Measurements from ENCODE around the gene SLC38A7. TPM values are rescaled to one million over a fixed set of nuclear protein-coding genes. Genes with fewer than 3 reads are reported as not detected.
"Not testable (repeated sequence)": the region's sequence is repeated elsewhere in the genome, so short reads cannot be mapped to it uniquely, and the experiment has no call there.

The SLC38A7 gene
- polyA plus RNA-seq, 4 donors = 2.7 to 22.5 (median 5.7) TPM

DNA sequence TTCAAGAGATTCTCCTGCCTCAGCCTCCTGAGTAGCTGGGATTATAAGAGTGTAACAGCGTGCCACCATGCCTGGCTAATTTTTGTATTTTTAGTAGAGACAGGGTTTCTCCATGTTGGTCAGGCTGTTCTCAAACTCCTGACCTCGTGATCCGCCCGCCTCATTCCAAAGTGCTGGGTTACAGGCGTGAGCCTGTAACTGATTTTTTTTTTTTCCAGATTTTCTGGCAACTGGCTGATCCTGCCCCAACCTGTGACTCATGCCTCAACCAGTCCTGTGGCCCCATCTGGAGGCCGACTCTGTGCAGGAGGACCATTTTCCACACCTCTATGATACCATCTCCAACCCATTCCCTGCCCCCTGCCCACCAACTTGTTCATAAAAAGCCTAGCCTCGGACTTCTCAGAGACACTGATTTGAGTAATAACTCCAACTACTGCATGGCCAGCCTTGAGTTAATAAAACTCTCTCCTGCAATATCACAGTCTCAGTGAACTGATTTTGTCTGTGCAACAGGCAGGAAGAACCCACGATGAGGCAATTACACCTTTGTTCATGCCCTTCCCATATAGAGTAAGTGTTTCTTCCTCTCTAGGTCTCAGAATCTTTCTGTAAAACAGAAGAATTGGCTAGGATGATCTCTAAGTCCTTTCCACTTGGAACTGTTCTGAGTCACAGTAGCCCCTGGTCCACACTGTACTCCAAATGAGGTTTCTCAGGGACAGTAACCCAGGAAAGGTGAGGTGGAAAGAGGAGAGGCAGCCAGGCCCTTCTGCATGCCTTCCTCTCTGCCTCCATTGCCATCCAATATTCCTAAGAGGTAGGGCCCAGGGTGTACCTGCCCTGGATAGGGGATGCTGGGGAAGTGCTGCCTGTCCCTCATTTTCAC, 46.2 kb downstream of the SLC38A7 start:
- peak overlapping the region in 1 of 3 donors; percentile 12 for H3K27ac ChIP-seq (ENCODE audit: low read depth in 1 of 3, low read length in 2 of 3)
- no peaks in the 10 kb centered on the region for H3K9me3 ChIP-seq (ENCODE audit: control insufficient read depth in 2 of 2, insufficient read depth in 1 of 2, low read depth in 1 of 2, low read length in 1 of 2)
- H3K4me3 ChIP-seq (ENCODE audit: low read depth in 1 of 3, low read length in 3 of 3) = no peak overlapping the region
- 37 to 54% (median 40%) methylated on average over 8 of the region's 8 CpGs for WGBS, 3 donors
- no peaks in the 10 kb centered on the region for H3K27me3 ChIP-seq (ENCODE audit: control insufficient read depth in 3 of 3, insufficient read depth in 3 of 3, low read length in 3 of 3)
- H3K4me1 ChIP-seq (ENCODE audit: control insufficient read depth in 3 of 3, insufficient read depth in 2 of 3, low read depth in 1 of 3, low read length in 2 of 3) = peaks cover 0 to 35% (median 0%) of the 10 kb centered on the region in 3 donors
- no peaks in the 10 kb centered on the region for H3K36me3 ChIP-seq (ENCODE audit: control insufficient read depth in 3 of 3, insufficient read depth in 2 of 3, low read depth in 1 of 3, low read length in 3 of 3)
- peak; percentile 29 to 57 for DNase-seq
- FAIRE-seq = no peak

DNA sequence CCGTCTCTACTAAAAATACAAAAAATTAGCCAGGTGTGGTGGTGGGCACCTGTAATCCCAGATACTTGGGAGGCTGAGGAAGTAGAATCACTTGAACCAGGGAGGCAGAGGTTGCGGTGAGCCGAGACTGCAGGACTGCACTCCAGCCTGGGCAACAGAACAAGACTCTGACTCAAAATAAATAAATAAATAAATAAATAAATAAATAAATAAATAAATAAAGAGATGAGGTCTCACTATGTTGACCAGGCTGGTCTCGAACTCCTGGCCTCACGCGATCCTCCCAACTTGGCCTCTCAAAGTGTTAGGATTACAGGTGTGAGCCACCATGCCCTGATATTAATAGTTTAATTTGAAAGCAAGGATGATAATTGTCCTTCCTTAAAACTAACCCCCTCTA, 47.5 kb downstream of the SLC38A7 start:
- not testable (repeated sequence) for FAIRE-seq; H3K27ac ChIP-seq (ENCODE audit: low read depth in 1 of 3, low read length in 2 of 3); DNase-seq; H3K9me3 ChIP-seq (ENCODE audit: control insufficient read depth in 2 of 2, insufficient read depth in 1 of 2, low read depth in 1 of 2, low read length in 1 of 2); H3K4me3 ChIP-seq (ENCODE audit: low read depth in 1 of 3, low read length in 3 of 3); H3K36me3 ChIP-seq (ENCODE audit: control insufficient read depth in 3 of 3, insufficient read depth in 2 of 3, low read depth in 1 of 3, low read length in 3 of 3); H3K27me3 ChIP-seq (ENCODE audit: control insufficient read depth in 3 of 3, insufficient read depth in 3 of 3, low read length in 3 of 3)
- 95 to 98% (median 98%) methylated on average over 6 of the region's 6 CpGs for WGBS, 3 donors
- H3K4me1 ChIP-seq (ENCODE audit: control insufficient read depth in 3 of 3, insufficient read depth in 2 of 3, low read depth in 1 of 3, low read length in 2 of 3) = peaks cover 0 to 35% (median 0%) of the 10 kb centered on the region in 3 donors

DNA sequence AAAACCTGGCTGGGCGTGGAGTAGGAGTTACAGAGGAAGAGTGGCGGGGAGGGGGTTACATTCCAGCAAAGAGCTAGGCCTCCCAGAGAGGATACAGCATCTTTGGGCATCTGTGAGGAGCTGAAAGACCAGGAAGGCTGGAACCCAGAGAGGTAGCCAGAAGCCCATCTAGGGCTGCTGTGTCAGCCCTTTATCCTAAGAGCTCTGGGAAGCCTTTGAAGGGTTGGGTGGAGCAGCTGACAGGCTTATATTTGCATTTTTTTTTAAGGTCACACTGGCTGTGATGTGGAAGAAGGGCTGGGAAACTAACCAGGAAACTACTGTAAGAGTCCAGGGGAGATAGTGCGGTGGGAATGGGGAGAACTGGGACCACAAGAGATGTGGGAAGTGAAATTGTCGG, 48.1 kb downstream of the SLC38A7 start:
- H3K4me3 ChIP-seq (ENCODE audit: low read depth in 1 of 3, low read length in 3 of 3) = no peak overlapping the region
- FAIRE-seq (no peak), DNase-seq (peak in 1 of 2 donors; percentile 38)
- peaks cover 0 to 35% (median 0%) of the 10 kb centered on the region in 3 donors for H3K4me1 ChIP-seq (ENCODE audit: control insufficient read depth in 3 of 3, insufficient read depth in 2 of 3, low read depth in 1 of 3, low read length in 2 of 3)
- H3K9me3 ChIP-seq (ENCODE audit: control insufficient read depth in 2 of 2, insufficient read depth in 1 of 2, low read depth in 1 of 2, low read length in 1 of 2) = no peaks in the 10 kb centered on the region
- no peaks in the 10 kb centered on the region for H3K27me3 ChIP-seq (ENCODE audit: control insufficient read depth in 3 of 3, insufficient read depth in 3 of 3, low read length in 3 of 3)
- WGBS, 3 donors = 83 to 87% (median 85%) methylated on average over 4 of the region's 4 CpGs
- no peaks in the 10 kb centered on the region for H3K36me3 ChIP-seq (ENCODE audit: control insufficient read depth in 3 of 3, insufficient read depth in 2 of 3, low read depth in 1 of 3, low read length in 3 of 3)
- peak overlapping the region in 1 of 3 donors; percentile 12 for H3K27ac ChIP-seq (ENCODE audit: low read depth in 1 of 3, low read length in 2 of 3)

DNA sequence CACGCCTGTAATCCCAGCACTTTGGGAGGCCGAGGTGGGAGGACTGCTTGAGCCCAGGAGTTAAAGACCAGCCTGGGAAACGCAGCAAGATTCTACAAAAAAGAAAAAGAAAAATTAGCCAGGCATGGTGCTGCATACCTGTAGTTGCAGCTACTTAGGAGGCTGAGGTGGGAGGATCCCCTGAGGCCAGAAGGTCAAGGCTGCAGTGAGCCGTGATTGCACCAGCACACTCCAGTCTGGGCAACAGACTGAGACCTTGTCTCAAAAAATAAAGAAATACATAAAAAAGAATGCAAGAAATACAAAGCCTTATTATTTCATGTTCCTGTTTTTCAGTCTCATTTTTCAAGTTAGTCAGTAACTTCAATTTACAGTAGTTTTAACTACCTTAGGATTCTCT, 49.1 kb downstream of the SLC38A7 start:
- Histone ChIP-seq H3K9me3 (ENCODE audit: control insufficient read depth in 2 of 2, insufficient read depth in 1 of 2, low read depth in 1 of 2, low read length in 1 of 2) (no peaks in the 10 kb centered on the region), H3K4me1 (ENCODE audit: control insufficient read depth in 3 of 3, insufficient read depth in 2 of 3, low read depth in 1 of 3, low read length in 2 of 3) (peaks cover 0 to 35% (median 0%) of the 10 kb centered on the region in 3 donors), H3K36me3 (ENCODE audit: control insufficient read depth in 3 of 3, insufficient read depth in 2 of 3, low read depth in 1 of 3, low read length in 3 of 3) (no peaks in the 10 kb centered on the region), H3K4me3 (ENCODE audit: low read depth in 1 of 3, low read length in 3 of 3) (no peak overlapping the region), H3K27ac (ENCODE audit: low read depth in 1 of 3, low read length in 2 of 3) (no peak overlapping the region), H3K27me3 (ENCODE audit: control insufficient read depth in 3 of 3, insufficient read depth in 3 of 3, low read length in 3 of 3) (no peaks in the 10 kb centered on the region)
- FAIRE-seq (no peak), DNase-seq (no peak)
- WGBS, 3 donors = 72 to 85% (median 74%) methylated on average over 4 of the region's 4 CpGs

DNA sequence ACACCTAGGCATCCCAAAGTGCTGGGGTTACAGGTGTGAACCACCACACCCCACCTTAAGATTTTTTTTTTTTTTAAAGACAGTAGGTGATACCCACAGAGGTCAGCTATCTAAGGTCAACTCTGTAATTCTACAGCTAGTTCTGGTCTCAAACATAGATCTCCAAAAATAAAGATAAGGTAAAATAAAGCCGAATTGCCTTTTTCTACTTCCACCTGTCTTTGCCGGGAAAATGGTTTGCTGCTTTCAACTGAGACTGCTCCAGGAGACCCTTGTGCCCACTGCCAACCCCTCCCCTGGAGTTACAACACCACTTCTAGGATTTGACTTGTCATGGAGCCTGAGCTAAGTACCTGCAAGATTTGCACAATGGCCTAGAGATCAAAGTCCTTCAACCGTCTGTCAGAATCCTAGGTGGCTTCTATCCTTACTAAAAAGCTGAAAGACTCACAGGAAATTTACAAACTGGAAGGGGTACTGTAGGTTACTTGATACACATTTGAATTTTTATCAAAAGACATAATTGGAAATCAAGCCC, 50.2 kb downstream of the SLC38A7 start:
- Histone ChIP-seq H3K36me3 (ENCODE audit: control insufficient read depth in 3 of 3, insufficient read depth in 2 of 3, low read depth in 1 of 3, low read length in 3 of 3) (no peaks in the 10 kb centered on the region), H3K4me3 (ENCODE audit: low read depth in 1 of 3, low read length in 3 of 3) (no peak overlapping the region), H3K4me1 (ENCODE audit: control insufficient read depth in 3 of 3, insufficient read depth in 2 of 3, low read depth in 1 of 3, low read length in 2 of 3) (peaks cover 0 to 35% (median 0%) of the 10 kb centered on the region in 3 donors), H3K9me3 (ENCODE audit: control insufficient read depth in 2 of 2, insufficient read depth in 1 of 2, low read depth in 1 of 2, low read length in 1 of 2) (no peaks in the 10 kb centered on the region), H3K27me3 (ENCODE audit: control insufficient read depth in 3 of 3, insufficient read depth in 3 of 3, low read length in 3 of 3) (no peaks in the 10 kb centered on the region), H3K27ac (ENCODE audit: low read depth in 1 of 3, low read length in 2 of 3) (peak overlapping the region in 1 of 3 donors; percentile 71)
- DNase-seq (peak; percentile 78 to 84), FAIRE-seq (no peak)
- WGBS, 3 donors = 17 to 68% (median 42%) methylated on average over 3 of the region's 3 CpGs

DNA sequence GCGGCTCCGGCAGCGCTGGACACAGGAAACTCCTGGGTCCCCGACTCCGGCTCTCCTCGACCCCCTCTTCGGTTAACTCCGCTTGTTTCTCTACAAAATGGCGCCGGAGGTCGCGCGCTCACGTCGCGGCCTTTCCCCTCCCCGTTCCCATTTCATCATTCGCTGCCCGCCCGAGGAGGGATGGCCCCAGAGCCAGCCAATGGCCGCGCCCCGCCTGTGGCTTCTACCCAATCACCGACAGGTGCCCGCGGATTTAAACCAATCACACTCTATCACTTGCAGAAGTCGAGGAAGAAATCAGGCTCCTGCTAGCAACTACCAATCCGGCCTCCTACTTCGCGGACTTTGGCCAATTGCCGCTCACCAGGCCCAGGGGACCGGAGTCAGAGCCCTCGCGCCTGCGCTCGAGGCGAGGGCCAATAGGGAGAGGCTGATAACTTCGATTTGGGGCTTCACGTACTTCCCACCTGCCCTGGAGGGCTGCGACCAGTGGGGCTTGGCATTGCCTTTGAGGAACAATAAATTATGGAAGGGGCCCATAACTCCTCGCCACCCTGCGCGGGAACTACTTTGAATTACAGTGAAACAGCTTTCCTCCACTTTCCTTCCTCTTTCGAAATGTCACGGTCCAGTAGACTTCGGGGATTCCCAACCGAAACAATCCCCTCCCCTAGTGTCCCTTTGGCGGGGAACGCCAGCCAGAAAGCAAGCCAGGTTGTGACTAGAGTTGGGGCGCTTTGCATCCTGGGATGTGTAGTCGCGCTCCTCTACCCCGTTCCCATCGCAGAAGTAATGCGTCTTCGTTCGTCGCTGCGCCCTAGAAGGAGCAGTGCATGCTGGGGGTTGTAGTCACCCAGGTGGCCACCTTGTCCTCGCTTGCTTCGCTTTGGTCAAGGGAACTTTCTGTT, 54.6 kb downstream of the SLC38A7 start, which contains the start of gene CNOT1:
Gene CNOT1 (minus strand): TSS at position 94 of the 908 bp plus-strand sequence. CDS start 30,489 bp downstream, outside the sequence.
- 0% methylated on average over 60 to 61 of the region's 61 CpGs for WGBS, 3 donors
- no peak for FAIRE-seq
- H3K4me3 ChIP-seq (ENCODE audit: low read depth in 1 of 3, low read length in 3 of 3) = peak within 1 kb of the TSS; percentile 91 to 100 (median 98)

DNA sequence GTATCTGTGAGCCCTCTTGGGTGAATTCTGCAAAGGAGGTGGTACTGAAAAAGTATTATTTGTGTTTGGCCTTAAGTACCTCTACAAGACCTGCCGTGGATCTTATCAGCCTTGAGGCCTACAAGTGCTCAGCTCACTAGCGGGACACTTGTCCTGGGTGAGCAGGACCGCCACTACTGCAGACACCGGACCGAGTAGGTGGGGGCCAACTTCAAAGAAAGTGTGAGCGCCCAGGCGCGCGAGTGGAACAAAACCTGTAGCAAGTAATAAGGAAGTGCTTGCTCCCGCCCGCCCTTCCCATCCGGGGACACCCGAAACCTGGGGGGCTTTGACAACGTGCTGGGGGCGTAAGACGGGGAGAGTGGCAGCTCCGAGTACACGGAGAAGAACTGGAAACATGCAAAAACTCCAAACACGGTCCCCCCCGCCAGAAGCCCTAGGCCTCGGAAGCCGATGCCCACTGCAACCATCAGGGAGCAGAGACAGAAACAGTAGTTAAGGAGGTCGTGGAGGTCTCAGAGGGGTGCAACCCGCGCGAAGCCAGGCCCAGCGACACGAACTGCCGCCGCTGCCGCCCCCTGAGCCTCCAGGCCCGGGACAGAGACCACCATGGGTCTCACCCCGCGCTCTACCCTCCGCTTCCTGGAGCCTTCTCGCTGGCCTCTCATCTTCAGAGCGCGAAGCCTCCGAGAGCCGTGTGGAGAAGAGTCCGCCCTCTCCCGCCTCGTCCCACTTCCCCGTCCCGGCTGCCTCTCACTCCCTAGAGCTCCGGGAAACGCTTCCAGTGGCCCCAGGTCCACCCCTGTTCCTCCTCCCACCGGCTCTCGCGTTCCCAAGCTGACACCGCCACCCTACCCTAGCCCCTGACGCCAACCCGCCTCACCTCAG, 55.5 kb downstream of the SLC38A7 start:
- FAIRE-seq (no peak), DNase-seq (peak; percentile 77)
- peaks cover under 1 to 14% (median 3%) of the 10 kb centered on the region in 3 donors for H3K36me3 ChIP-seq (ENCODE audit: control insufficient read depth in 3 of 3, insufficient read depth in 2 of 3, low read depth in 1 of 3, low read length in 3 of 3)
- peak overlapping the region; percentile 91 to 100 (median 98) for H3K4me3 ChIP-seq (ENCODE audit: low read depth in 1 of 3, low read length in 3 of 3)
- peaks cover 0 to 5% (median 0%) of the 10 kb centered on the region in 3 donors for H3K4me1 ChIP-seq (ENCODE audit: control insufficient read depth in 3 of 3, insufficient read depth in 2 of 3, low read depth in 1 of 3, low read length in 2 of 3)
- WGBS, 3 donors = 0 to 1% (median 0%) methylated on average over 35 to 53 of the region's 53 CpGs
- H3K27ac ChIP-seq (ENCODE audit: low read depth in 1 of 3, low read length in 2 of 3) = peak overlapping the region; percentile 99 to 100 (median 99)
- H3K9me3 ChIP-seq (ENCODE audit: control insufficient read depth in 2 of 2, insufficient read depth in 1 of 2, low read depth in 1 of 2, low read length in 1 of 2) = no peaks in the 10 kb centered on the region
- no peaks in the 10 kb centered on the region for H3K27me3 ChIP-seq (ENCODE audit: control insufficient read depth in 3 of 3, insufficient read depth in 3 of 3, low read length in 3 of 3)

More for the DNA sequence above, 54.6 kb downstream of the SLC38A7 start, which contains the start of gene CNOT1:
- Histone ChIP-seq H3K36me3 (ENCODE audit: control insufficient read depth in 3 of 3, insufficient read depth in 2 of 3, low read depth in 1 of 3, low read length in 3 of 3) (peaks cover 0 to 6% (median 0%) of the 10 kb centered on the region in 3 donors), H3K27ac (ENCODE audit: low read depth in 1 of 3, low read length in 2 of 3) (peak within 1 kb of the TSS; percentile 99 to 100 (median 99)), H3K9me3 (ENCODE audit: control insufficient read depth in 2 of 2, insufficient read depth in 1 of 2, low read depth in 1 of 2, low read length in 1 of 2) (no peaks in the 10 kb centered on the region), H3K4me1 (ENCODE audit: control insufficient read depth in 3 of 3, insufficient read depth in 2 of 3, low read depth in 1 of 3, low read length in 2 of 3) (peaks cover 0 to 13% (median 0%) of the 10 kb centered on the region in 3 donors), H3K27me3 (ENCODE audit: control insufficient read depth in 3 of 3, insufficient read depth in 3 of 3, low read length in 3 of 3) (no peaks in the 10 kb centered on the region)
- peak; percentile 99 to 100 for DNase-seq

Data from small intestine (tissue), 7 donors.